Activated T-helper 2 cell treated with anti-CD3 and anti-CD28 coated beads, Interferon-gamma antibody, Interleukin-2, Interleukin-4, amounts not matched to agents 10 μg/mL and 5 μg/mL and 100 μg/mL, durations not matched to agents 14 hours and 24 hours and 36 hours (primary cell): ENCODE results near the gene TSR2. TPM values are rescaled to one million over a fixed set of nuclear protein-coding genes. Genes with fewer than 3 reads are reported as not detected.

Experiments used
- DNase-seq: peaks from one replicate; pipeline ENCODE4 v3.0.0; 2021; ENCODE audit warnings: low spot score
- H3K27ac Mint-ChIP-seq: one replicate; pipeline ENCODE4 v1.8.0; 2021; ENCODE audit warnings: mixed read lengths
- H3K27me3 Mint-ChIP-seq: one replicate; pipeline ENCODE4 v1.8.0; 2021; ENCODE audit warnings: low read depth, mixed read lengths
- H3K36me3 Mint-ChIP-seq: one replicate; pipeline ENCODE4 v1.8.0; 2021; ENCODE audit warnings: low read depth, mixed read lengths
- H3K4me1 Mint-ChIP-seq: one replicate; pipeline ENCODE4 v1.8.0; 2021; ENCODE audit warnings: low read depth, mixed read lengths
- H3K4me3 Mint-ChIP-seq: one replicate; pipeline ENCODE4 v1.8.0; 2021; ENCODE audit warnings: low read depth, mild to moderate bottlenecking, moderate library complexity, mixed read lengths
- H3K9me3 Mint-ChIP-seq: one replicate; pipeline ENCODE4 v1.8.0; 2021; ENCODE audit warnings: mixed read lengths
- intact Hi-C: fragments of 100-400 bp; cut with micrococcal nuclease; formaldehyde crosslinking; loops from one replicate; pipeline ENCODE4 v1.15.1; 2023
- total RNA-seq: library from RNA; stranded (reverse); gene quantifications from 2 replicates; pipeline ENCODE4 v1.2.3, GENCODE V29; 2022

The TSR2 gene
- 36.8 and 37.7 TPM in 2 replicates for total RNA-seq

- H3K27me3 Mint-ChIP-seq = no peaks in the 10 kb centered on the region
Observed at GRCh38 chrX:54439960-54440871, at the start of gene TSR2. Gene TSR2, plus strand, starts transcription at chrX:54440404. Its CDS starts 18 bp downstream, at chrX:54440422.

DNA sequence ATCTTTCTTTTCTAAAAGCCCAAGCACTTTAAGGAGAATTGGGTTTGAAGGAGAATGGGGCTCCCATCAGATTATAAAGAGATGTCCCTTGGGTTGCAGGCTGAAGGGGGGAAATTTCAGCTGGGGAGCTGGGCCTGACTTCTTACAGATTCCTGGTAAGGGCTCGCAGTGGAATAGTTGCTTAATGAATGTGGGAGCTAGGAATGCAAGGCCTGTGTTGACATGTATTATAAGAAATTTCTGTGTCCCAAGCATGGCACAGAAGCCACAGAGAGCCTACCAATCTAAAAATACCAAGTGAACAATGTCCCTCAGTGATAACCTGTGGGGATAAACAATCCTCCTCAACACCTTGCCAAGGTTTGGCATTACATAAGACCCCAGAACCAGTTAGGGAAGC, 43.1 kb upstream of the TSR2 start:
- DNase-seq = no peak
- Mint-ChIP-seq H3K27me3 (peaks cover 4% of the 10 kb centered on the region), H3K4me3 (no peak overlapping the region), H3K9me3 (no peaks in the 10 kb centered on the region), H3K27ac (no peak overlapping the region), H3K4me1 (no peaks in the 10 kb centered on the region), H3K36me3 (no peaks in the 10 kb centered on the region)
- intact Hi-C loops = no loop called here

More at GRCh38 chrX:54439960-54440871, at the start of gene TSR2:
- Mint-ChIP-seq H3K4me3 (peak within 1 kb of the TSS; percentile 96), H3K9me3 (no peaks in the 10 kb centered on the region), H3K27ac (peak within 1 kb of the TSS; percentile 87), H3K4me1 (peaks cover 13% of the 10 kb centered on the region), H3K36me3 (peaks cover 26% of the 10 kb centered on the region)
- intact Hi-C loops = loop anchor here (1.0 to 5.0 kb wide), 5 partner anchors 31 to 758 kb away; partner anchors contain the start of genes FAM120C, GNL3L and PHF8
- DNase-seq = peak; percentile 72

- no peak for DNase-seq
- Mint-ChIP-seq H3K27me3 (peaks cover 30% of the 10 kb centered on the region), H3K4me3 (no peak overlapping the region), H3K27ac (no peak overlapping the region), H3K9me3 (no peaks in the 10 kb centered on the region), H3K4me1 (peaks cover 4% of the 10 kb centered on the region), H3K36me3 (no peaks in the 10 kb centered on the region)
- intact Hi-C loops = no loop called here
Observed at GRCh38 chrX:54407266-54407665, 32.9 kb upstream of the TSR2 start.

GRCh38 chrX:54411732-54412131, 28.5 kb upstream of the TSR2 start:
- Mint-ChIP-seq H3K9me3 (no peaks in the 10 kb centered on the region), H3K36me3 (no peaks in the 10 kb centered on the region), H3K27ac (no peak overlapping the region), H3K27me3 (peaks cover 34% of the 10 kb centered on the region), H3K4me1 (peaks cover 12% of the 10 kb centered on the region), H3K4me3 (no peak overlapping the region)
- no peak for DNase-seq
- intact Hi-C loops = no loop called here

DNA sequence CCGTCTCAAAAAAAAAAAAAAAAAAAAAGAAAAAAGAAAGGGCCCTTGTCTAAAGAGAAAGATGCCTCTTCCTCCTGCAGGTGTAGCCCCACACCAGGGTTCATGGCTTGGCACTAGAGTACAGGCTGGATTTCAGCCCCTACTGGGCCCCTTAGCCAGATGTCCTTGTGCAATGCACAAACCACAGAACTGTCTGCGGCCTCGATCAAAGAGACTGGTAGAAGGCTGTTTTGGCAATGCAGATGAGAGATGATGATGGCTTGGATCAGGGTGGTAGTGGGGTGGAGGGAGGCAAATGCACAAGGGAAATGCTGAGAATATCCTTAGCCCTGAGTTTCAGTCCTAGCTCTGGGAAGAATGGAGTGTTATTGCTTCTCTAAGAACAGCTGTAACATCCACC, 26.5 kb upstream of the TSR2 start:
- Mint-ChIP-seq H3K4me1 (peaks cover 12% of the 10 kb centered on the region), H3K27me3 (peaks cover 39% of the 10 kb centered on the region), H3K27ac (no peak overlapping the region), H3K9me3 (no peaks in the 10 kb centered on the region), H3K4me3 (no peak overlapping the region), H3K36me3 (no peaks in the 10 kb centered on the region)
- no peak for DNase-seq
- intact Hi-C loops = no loop called here

- H3K4me1 Mint-ChIP-seq = peaks cover 8% of the 10 kb centered on the region
- no peaks in the 10 kb centered on the region for H3K9me3 Mint-ChIP-seq
- no peak overlapping the region for H3K4me3 Mint-ChIP-seq
- intact Hi-C loops = no loop called here
- peaks cover 53% of the 10 kb centered on the region for H3K27me3 Mint-ChIP-seq
- no peak overlapping the region for H3K27ac Mint-ChIP-seq
- H3K36me3 Mint-ChIP-seq = no peaks in the 10 kb centered on the region
- no peak for DNase-seq
Observed at GRCh38 chrX:54415534-54416350, 24.5 kb upstream of the TSR2 start.

DNA sequence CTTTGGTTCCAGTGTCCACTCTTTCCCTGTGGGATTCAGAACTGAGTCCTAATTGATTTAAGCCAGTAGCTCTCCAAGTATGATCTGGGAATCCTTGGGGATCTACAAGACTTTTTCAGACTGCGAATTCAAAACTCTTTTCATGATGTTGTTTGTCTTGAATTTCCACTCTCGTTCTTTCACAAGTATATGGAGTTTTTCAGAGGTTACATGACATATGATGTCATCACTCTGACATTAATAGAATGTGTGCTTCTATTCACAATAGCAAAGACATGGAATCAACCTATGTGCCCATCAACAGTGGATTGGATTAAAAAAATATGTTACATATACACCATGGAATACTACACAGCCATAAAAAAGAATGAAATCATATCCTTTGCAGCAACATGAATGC, 23.2 kb upstream of the TSR2 start:
- H3K4me3 Mint-ChIP-seq = no peak overlapping the region

GRCh38 chrX:54419559-54420302, 20.5 kb upstream of the TSR2 start:
- Mint-ChIP-seq H3K27me3 (peaks cover 35% of the 10 kb centered on the region), H3K27ac (no peak overlapping the region), H3K36me3 (no peaks in the 10 kb centered on the region), H3K9me3 (no peaks in the 10 kb centered on the region), H3K4me3 (no peak overlapping the region), H3K4me1 (peaks cover 8% of the 10 kb centered on the region)
- DNase-seq = no peak
- intact Hi-C loops = no loop called here

More for the DNA sequence above, 23.2 kb upstream of the TSR2 start:
- no peaks in the 10 kb centered on the region for H3K9me3 Mint-ChIP-seq
- peaks cover 50% of the 10 kb centered on the region for H3K27me3 Mint-ChIP-seq
- H3K27ac Mint-ChIP-seq = no peak overlapping the region
- peaks cover 8% of the 10 kb centered on the region for H3K4me1 Mint-ChIP-seq
- DNase-seq = no peak
- no peaks in the 10 kb centered on the region for H3K36me3 Mint-ChIP-seq
- intact Hi-C loops = no loop called here

- no peak for DNase-seq
- Mint-ChIP-seq H3K4me3 (no peak overlapping the region), H3K4me1 (no peaks in the 10 kb centered on the region), H3K27me3 (peaks cover 26% of the 10 kb centered on the region), H3K27ac (no peak overlapping the region), H3K9me3 (no peaks in the 10 kb centered on the region), H3K36me3 (no peaks in the 10 kb centered on the region)
- intact Hi-C loops = no loop called here
Observed at GRCh38 chrX:54422168-54422567, 18.0 kb upstream of the TSR2 start.

DNA sequence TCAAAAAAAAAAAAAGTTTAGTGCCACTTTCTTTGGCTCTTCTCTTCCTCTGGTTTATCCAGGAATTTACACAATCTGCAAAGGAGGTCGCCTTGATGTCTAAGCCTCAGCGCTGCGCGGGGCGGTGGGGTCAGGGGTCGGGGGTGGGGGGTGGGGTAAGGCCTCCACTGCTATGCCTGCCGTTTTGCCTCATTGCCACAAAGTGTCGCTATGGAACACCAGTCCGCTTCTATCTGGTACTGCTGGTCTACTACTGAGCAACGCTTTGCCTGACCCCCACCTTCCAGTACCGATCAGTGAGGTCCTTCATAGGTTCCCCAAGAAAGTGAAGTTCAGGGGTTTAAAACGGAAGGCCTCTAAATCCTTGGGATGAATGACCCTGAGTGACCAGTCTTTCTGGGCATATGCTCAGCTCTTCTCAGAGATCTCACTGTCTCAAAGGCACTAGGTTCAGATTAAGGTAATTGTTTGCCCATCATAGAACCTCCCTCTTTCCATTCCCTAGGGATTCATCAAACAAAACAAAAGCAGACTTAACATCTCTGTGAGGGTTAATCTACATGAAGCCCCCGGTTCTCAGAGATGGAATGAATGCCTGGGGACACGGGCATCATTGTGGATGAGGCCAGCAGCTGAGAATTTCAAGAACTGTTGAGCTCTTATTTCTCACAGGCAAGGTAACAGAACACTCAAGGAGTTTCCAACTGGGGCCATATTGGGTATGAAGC, 16.9 kb upstream of the TSR2 start:
- Mint-ChIP-seq H3K27ac (no peak overlapping the region), H3K9me3 (no peaks in the 10 kb centered on the region), H3K4me3 (no peak overlapping the region), H3K4me1 (no peaks in the 10 kb centered on the region), H3K27me3 (peaks cover 20% of the 10 kb centered on the region), H3K36me3 (no peaks in the 10 kb centered on the region)
- DNase-seq = no peak
- intact Hi-C loops = no loop called here

GRCh38 chrX:54427837-54428424, 12.3 kb upstream of the TSR2 start:
- H3K36me3 Mint-ChIP-seq = no peaks in the 10 kb centered on the region
- intact Hi-C loops = no loop called here
- no peak for DNase-seq
- peaks cover 6% of the 10 kb centered on the region for H3K27me3 Mint-ChIP-seq
- no peak overlapping the region for H3K4me3 Mint-ChIP-seq
- no peaks in the 10 kb centered on the region for H3K9me3 Mint-ChIP-seq
- no peaks in the 10 kb centered on the region for H3K4me1 Mint-ChIP-seq
- H3K27ac Mint-ChIP-seq = no peak overlapping the region

DNA sequence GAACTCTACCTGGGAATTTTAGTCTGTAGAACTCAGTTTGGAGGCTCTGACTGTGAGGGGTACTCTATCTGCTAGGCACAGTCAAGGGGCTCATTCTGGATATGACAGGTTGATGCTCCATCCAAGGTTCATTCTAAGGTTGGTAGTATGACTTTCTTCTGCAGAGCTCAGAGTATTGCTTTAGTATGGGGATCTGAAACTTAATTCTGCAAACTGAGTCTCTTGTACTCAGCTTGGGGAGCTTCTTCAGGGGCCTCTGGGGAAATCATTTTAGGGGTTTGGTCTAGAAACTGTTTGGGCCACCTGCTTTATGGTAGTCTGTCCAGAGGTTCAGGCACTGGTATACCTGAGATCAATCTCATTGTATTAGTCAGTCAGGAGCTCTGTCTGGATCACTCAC, 9.7 kb upstream of the TSR2 start:
- no peak for DNase-seq
- Mint-ChIP-seq H3K27me3 (peaks cover 6% of the 10 kb centered on the region), H3K9me3 (no peaks in the 10 kb centered on the region), H3K4me3 (no peak overlapping the region), H3K27ac (no peak overlapping the region), H3K4me1 (no peaks in the 10 kb centered on the region), H3K36me3 (no peaks in the 10 kb centered on the region)
- intact Hi-C loops = no loop called here
